Kidney (tissue), 14 donors: ENCODE results near the gene AKIP1. TPM values are rescaled to one million over a fixed set of nuclear protein-coding genes. Genes with fewer than 3 reads are reported as not detected.
"Not testable (repeated sequence)": the region's sequence is repeated elsewhere in the genome, so short reads cannot be mapped to it uniquely, and the experiment has no call there.

Experiments used
- DNase-seq, 5 donors: peaks; one replicate each; pipeline ENCODE4 v3.0.0-alpha.2; 2013 to 2020
- FAIRE-seq: peaks from 2 replicates; lab custom pipeline; 2012; peaks lifted over from hg19 to GRCh38; lab: Jason Lieb, UNC
- H3K27ac ChIP-seq, 2 donors: one replicate each; pipeline ENCODE4 v1.7.0; 2013; ENCODE audit warnings: low read depth in 2 of 2, low read length in 2 of 2, inconsistent platforms in 1 of 2
- H3K27me3 ChIP-seq: one replicate; pipeline ENCODE4 v1.7.1; 2013; ENCODE audit warnings: low read length, inconsistent platforms; ENCODE audit not compliant: control insufficient read depth, insufficient read depth
- H3K36me3 ChIP-seq, 3 donors: one replicate each; pipeline versions ENCODE4 v1.7.0 to v1.7.1; 2013; ENCODE audit warnings: low read length in 3 of 3, control low read depth in 1 of 3, inconsistent platforms in 1 of 3; ENCODE audit not compliant: insufficient read depth in 3 of 3, control insufficient read depth in 2 of 3
- H3K4me1 ChIP-seq, 3 donors: one replicate each; pipeline versions ENCODE4 v1.7.0 to v1.7.1; 2013; ENCODE audit warnings: low read length in 3 of 3, inconsistent platforms in 1 of 3, low read depth in 1 of 3; ENCODE audit not compliant: control insufficient read depth in 2 of 3, insufficient read depth in 2 of 3
- H3K4me3 ChIP-seq, 3 donors: one replicate each; pipeline versions ENCODE4 v1.7.0 to v1.8.1; 2013; ENCODE audit warnings: low read length in 3 of 3, control low read depth in 1 of 3, inconsistent platforms in 1 of 3
- H3K9ac ChIP-seq, 3 donors: one replicate each; pipeline versions ENCODE4 v1.7.0 to v1.7.1; 2013; ENCODE audit warnings: low read length in 3 of 3, control low read depth in 1 of 3, inconsistent platforms in 1 of 3
- H3K9me3 ChIP-seq, 3 donors: one replicate each; pipeline versions ENCODE4 v1.7.0 to v1.7.1; 2013; ENCODE audit warnings: low read length in 3 of 3, control low read depth in 1 of 3, inconsistent platforms in 1 of 3; ENCODE audit not compliant: control insufficient read depth in 2 of 3, insufficient read depth in 1 of 3
- CTCF ChIP-seq: IDR thresholded peaks from 3 replicates; pipeline ENCODE4 v1.5.1; 2012; ENCODE audit warnings: mild to moderate bottlenecking, moderate library complexity, borderline replicate concordance; ENCODE audit not compliant: insufficient read depth; ENCODE audit errors: extremely low read depth
- intact Hi-C: fragments of 100-400 bp; cut with DNase I; formaldehyde crosslinking; loops from one replicate; pipeline ENCODE4 v1.11.1; 2022
- polyA plus RNA-seq: library from polyadenylated mRNA; stranded (reverse); fragments of 350-450 nt; fragmentation: Illumina TruSeq; extraction: RNeasy Lipid Tissue Mini Kit (QIAGEN cat#74804); gene quantifications from one replicate; pipeline ENCODE4 v1.2.3, GENCODE V29; 2014; ENCODE audit warnings: low read depth, low replicate concordance; ENCODE audit not compliant: insufficient read depth
- total RNA-seq: library from RNA; stranded (reverse); fragmentation: NEBNext Ultra II Directional; extraction: Animal tissue kit (Norgen Biotek cat#: 25700); gene quantifications from one replicate; pipeline ENCODE4 v1.2.1, GENCODE V29; 2021
- donor health status: control.
- donor health status: control.
- donor health status: control.
- donor health status: control.
- donor health status: control.
- donor health status: DM: yes; HTN: yes; CAD: no.
- donor health status: Normal renal cell carcinoma (clear cell type).

Gene AKIP1
- total and polyA plus RNA-seq, 2 donors from 2014 or later = 23.7 to 27.3 TPM

GRCh38 chr11:8933931-8934330 is 22.9 kb downstream of the AKIP1 start:
- Histone ChIP-seq H3K4me3 (no peak overlapping the region), H3K9ac (no peak overlapping the region), H3K4me1 (no peaks in the 10 kb centered on the region), H3K9me3 (no peaks in the 10 kb centered on the region), H3K27ac (no peak overlapping the region), H3K27me3 (no peaks in the 10 kb centered on the region), H3K36me3 (no peaks in the 10 kb centered on the region)
- FAIRE-seq = no peak
- intact Hi-C loops = no loop called here
- no peak for TF ChIP-seq CTCF
- no peak for DNase-seq

- no peaks in the 10 kb centered on the region for H3K27me3 ChIP-seq
- DNase-seq (no peak), FAIRE-seq (no peak)
- TF ChIP-seq CTCF = no peak
- no peaks in the 10 kb centered on the region for H3K4me1 ChIP-seq
- H3K4me3 ChIP-seq = no peak overlapping the region
- no peak overlapping the region for H3K27ac ChIP-seq
- no peaks in the 10 kb centered on the region for H3K36me3 ChIP-seq
- intact Hi-C loops = no loop called here
- no peak overlapping the region for H3K9ac ChIP-seq
- no peaks in the 10 kb centered on the region for H3K9me3 ChIP-seq
Measured at GRCh38 chr11:8934742-8935488, 23.9 kb downstream of the AKIP1 start.

- H3K9me3 ChIP-seq, H3K27me3 ChIP-seq, DNase-seq, H3K4me3 ChIP-seq, H3K4me1 ChIP-seq, H3K9ac ChIP-seq, H3K27ac ChIP-seq, intact Hi-C loops, H3K36me3 ChIP-seq, FAIRE-seq: not testable (repeated sequence)
Measured at GRCh38 chr11:8935789-8936188, 24.8 kb downstream of the AKIP1 start.

- H3K9ac ChIP-seq = no peak overlapping the region
- DNase-seq = peak in 2 of 5 donors; percentile 58 to 62
- intact Hi-C loops = no loop called here
- H3K27me3 ChIP-seq = no peaks in the 10 kb centered on the region
- no peaks in the 10 kb centered on the region for H3K4me1 ChIP-seq
- H3K27ac ChIP-seq = no peak overlapping the region
- no peak for FAIRE-seq
- no peak for TF ChIP-seq CTCF
- no peaks in the 10 kb centered on the region for H3K9me3 ChIP-seq
- peak overlapping the region in 2 of 3 donors; percentile 30 to 32 for H3K4me3 ChIP-seq
- no peaks in the 10 kb centered on the region for H3K36me3 ChIP-seq
Measured at GRCh38 chr11:8937159-8937558, 26.2 kb downstream of the AKIP1 start.
